Measurements from ENCODE around the gene RUNX1.

RUNX1 gene

GRCh38 chr21:35059742-35060141 is 10.6 kb upstream of the RUNX1 start:
- no peak for DNase-seq (ENCODE audit: low spot score)

GRCh38 chr21:35058058-35058457 is 9.0 kb upstream of the RUNX1 start:
- no peak for DNase-seq (ENCODE audit: low spot score)

- DNase-seq (ENCODE audit: low spot score) = no peak
These were observed 8.3 kb upstream of the RUNX1 start for GRCh38 chr21:35057428-35057827.

GRCh38 chr21:35053356-35054096 is 4.4 kb upstream of the RUNX1 start:
- no peak for DNase-seq (ENCODE audit: low spot score)

GRCh38 chr21:35052801-35053200 is 3.7 kb upstream of the RUNX1 start:
- no peak for DNase-seq (ENCODE audit: low spot score)

- DNase-seq (ENCODE audit: low spot score) = peak; percentile 84
These were observed 2.3 kb upstream of the RUNX1 start for GRCh38 chr21:35051287-35051818.

GRCh38 chr21:35050348-35051286 is 1.5 kb upstream of the RUNX1 start:
- peak; percentile 65 for DNase-seq (ENCODE audit: low spot score)

- DNase-seq (ENCODE audit: low spot score) = no peak
These were observed 910 bp downstream of the RUNX1 start for GRCh38 chr21:35048183-35048601.

- DNase-seq (ENCODE audit: low spot score) = no peak
These were observed 2.2 kb downstream of the RUNX1 start for GRCh38 chr21:35046880-35047229.

GRCh38 chr21:35046263-35046624 is 2.9 kb downstream of the RUNX1 start:
- DNase-seq (ENCODE audit: low spot score) = no peak

GRCh38 chr21:35045542-35046262 is 3.4 kb downstream of the RUNX1 start:
- peak; percentile 67 for DNase-seq (ENCODE audit: low spot score)

GRCh38 chr21:35044770-35045541 is 4.1 kb downstream of the RUNX1 start:
- DNase-seq (ENCODE audit: low spot score) = peak; percentile 72

- no peak for DNase-seq (ENCODE audit: low spot score)
These were observed 5.0 kb downstream of the RUNX1 start for GRCh38 chr21:35044128-35044527.

GRCh38 chr21:35043549-35043948 is 5.6 kb downstream of the RUNX1 start:
- DNase-seq (ENCODE audit: low spot score) = peak; percentile 77

GRCh38 chr21:35042836-35043235 is 6.3 kb downstream of the RUNX1 start:
- DNase-seq (ENCODE audit: low spot score) = no peak

- no peak for DNase-seq (ENCODE audit: low spot score)
These were observed 7.2 kb downstream of the RUNX1 start for GRCh38 chr21:35041881-35042280.

- no peak for DNase-seq (ENCODE audit: low spot score)
These were observed 8.0 kb downstream of the RUNX1 start for GRCh38 chr21:35041122-35041521.

GRCh38 chr21:35039595-35040289 is 9.4 kb downstream of the RUNX1 start:
- DNase-seq (ENCODE audit: low spot score) = no peak

- no peak for DNase-seq (ENCODE audit: low spot score)
These were observed 10.3 kb downstream of the RUNX1 start for GRCh38 chr21:35038772-35039319.

GRCh38 chr21:35037384-35037765 is 11.7 kb downstream of the RUNX1 start:
- DNase-seq (ENCODE audit: low spot score) = no peak

All from activated CD4-positive, alpha-beta T cell treated with anti-CD3 and anti-CD28 coated beads, Interleukin-2, Interleukin-4, amounts not matched to agents 100 ng/mL and 50 ng/mL, durations not matched to agents 16 hours and 8 hours (primary cell).